Brain microvascular endothelial cell (primary cell): ENCODE measurements around the gene QSOX2.

Experiments used
- DNase-seq: peaks from one replicate; pipeline ENCODE4 v3.0.0-alpha.2; 2020
- H3K27ac ChIP-seq: fragments of 250-450 bp; sonication (Bioruptor Pico); 2 replicates; pipeline ENCODE4 v1.5.1; 2020; ENCODE audit warnings: mild to moderate bottlenecking, moderate library complexity
- H3K27me3 ChIP-seq: fragments of 250-450 bp; sonication (Bioruptor Pico); replicated peaks from 2 replicates; pipeline ENCODE4 v1.5.1; 2020; ENCODE audit warnings: mild to moderate bottlenecking
- H3K36me3 ChIP-seq: fragments of 250-450 bp; sonication (Bioruptor Pico); replicated peaks from 2 replicates; pipeline ENCODE4 v1.5.1; 2020; ENCODE audit warnings: mild to moderate bottlenecking
- H3K4me3 ChIP-seq: 2 replicates; pipeline ENCODE4 v1.5.1; 2011; ENCODE audit warnings: low read depth, mild to moderate bottlenecking, control low read depth, low read length, moderate library complexity
- CTCF ChIP-seq: IDR thresholded peaks from 2 replicates; pipeline ENCODE4 v1.5.1; 2011; ENCODE audit warnings: low read depth, mild to moderate bottlenecking, moderate library complexity, low read length, control low read depth, inconsistent platforms; ENCODE audit errors: missing control alignments
- in situ Hi-C: cut with HindIII; loops from 2 replicates; pipeline ENCODE4 v1.10.0; 2017; ENCODE audit warnings: low sequenced_read_pairs, low pct_ligation_motif_present

Gene QSOX2

DNA sequence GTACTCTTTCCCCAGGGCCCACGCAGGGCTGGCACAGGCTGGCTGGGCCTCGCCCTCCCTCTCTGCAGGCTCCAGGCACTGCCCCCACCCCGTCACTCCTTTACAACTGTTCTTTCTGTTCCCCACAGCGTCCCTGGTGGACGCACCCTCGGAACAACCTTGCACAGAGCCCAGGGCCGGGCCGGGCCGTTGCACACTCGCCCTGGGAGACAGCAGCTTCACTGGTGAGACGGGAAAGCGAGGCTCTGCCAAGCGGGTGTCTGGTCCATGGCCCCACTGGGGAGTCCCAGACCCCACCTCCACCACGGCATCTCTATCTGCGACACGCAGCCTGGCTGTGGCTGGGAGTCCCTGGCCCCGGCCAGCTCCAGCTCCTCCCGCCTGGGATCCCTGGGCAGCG, 18.4 kb upstream of the QSOX2 start:
- Histone ChIP-seq H3K27me3 (peaks cover 4% of the 10 kb centered on the region), H3K27ac (no peak overlapping the region), H3K4me3 (no peak overlapping the region), H3K36me3 (no peaks in the 10 kb centered on the region)
- no peak for DNase-seq
- in situ Hi-C loops: no loop called here
- peak; percentile 38 for TF ChIP-seq CTCF

DNA sequence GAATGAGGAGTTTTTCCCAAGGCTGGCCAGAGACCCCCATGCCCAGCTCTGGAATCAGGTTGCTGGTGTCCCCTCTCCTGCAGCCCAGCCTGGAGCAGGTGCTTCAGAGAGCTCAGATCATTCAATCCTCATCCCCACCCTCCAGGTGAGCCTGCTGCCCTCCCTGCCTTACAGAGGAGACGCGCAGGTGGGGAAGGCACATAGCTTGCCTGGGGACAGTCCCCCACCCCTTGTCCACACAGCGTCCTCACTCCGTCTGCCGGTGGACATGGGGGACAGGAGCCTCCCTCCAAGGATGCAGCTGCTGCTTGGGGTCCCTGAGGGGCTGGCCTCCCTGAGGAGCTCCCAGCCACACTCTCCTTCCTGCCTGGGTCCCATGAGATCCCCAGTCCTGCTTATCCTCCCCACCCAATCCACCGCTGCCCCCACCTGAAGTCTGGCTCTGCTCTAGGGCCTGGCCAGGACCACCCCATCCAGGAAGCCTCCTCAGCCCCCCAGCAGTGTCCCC, 17.1 kb upstream of the QSOX2 start:
- H3K36me3 ChIP-seq: no peaks in the 10 kb centered on the region
- no peak overlapping the region for H3K4me3 ChIP-seq
- in situ Hi-C loops: no loop called here
- no peaks in the 10 kb centered on the region for H3K27me3 ChIP-seq
- H3K27ac ChIP-seq: no peak overlapping the region
- DNase-seq: no peak
- TF ChIP-seq CTCF: no peak

DNA sequence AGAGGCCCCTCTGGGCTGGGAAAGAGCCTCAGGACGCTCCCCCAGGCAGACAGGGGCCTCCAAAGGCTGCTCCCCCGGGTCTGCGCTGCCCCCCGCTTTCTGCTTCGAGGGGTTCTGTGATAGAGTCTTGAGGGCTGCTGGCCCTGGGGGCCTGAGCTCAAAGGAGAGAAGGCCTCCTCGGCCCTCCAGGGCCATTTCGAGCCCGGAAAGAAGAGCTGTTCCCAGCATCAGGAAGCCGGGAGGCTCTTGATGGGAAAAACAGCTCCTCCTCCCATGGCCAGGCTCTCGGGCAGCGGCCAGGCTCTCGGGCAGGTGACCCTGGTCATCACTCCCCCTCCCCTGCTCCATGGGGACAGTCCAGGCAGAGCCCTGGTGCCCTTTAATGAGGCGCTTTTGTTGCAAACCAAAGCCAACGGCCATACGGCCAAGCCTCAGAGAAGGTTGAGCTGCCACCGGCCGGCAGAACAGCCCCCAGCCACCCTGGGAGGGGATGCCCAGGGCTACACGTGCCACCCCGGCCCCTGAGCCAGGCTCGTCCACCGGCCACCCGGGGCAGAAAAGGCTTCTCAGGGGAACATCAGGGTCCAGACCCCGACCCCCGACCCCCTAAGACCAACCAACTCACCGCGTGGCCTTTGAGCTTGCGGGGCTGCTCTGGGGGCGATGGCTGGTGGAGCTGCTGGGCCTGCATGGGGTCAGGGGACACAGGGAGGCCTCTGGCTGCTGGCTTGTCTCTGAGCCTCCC, 16.2 kb upstream of the QSOX2 start:
- Histone ChIP-seq H3K27me3 (no peaks in the 10 kb centered on the region), H3K4me3 (no peak overlapping the region), H3K27ac (no peak overlapping the region), H3K36me3 (no peaks in the 10 kb centered on the region)
- DNase-seq: no peak
- no peak for TF ChIP-seq CTCF
- in situ Hi-C loops: no loop called here

DNA sequence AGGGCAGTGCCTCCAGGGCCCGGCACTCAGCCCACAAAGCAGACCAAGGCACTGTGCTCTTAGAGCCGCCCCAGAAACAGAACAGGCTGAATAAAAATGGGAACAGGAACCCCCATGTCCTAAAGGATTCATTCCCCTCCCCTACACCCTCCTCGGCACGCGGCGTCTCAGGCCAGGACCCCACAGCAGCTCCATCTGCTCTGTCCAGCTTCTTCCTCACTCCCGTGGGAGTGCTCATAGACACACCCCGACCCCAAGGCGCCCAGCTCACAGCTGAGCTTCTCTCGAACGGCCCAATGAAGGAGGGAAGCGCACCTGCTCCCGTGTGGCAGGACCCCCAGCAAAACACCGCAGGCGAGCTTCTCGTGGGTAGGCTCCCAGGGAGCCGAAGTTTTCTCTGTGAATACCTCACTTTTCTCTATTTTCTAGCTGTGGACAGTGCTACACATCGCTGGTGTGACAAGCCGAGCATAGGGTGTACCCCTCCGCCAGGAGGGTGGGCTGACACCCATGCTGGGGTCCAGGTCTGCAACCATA, 15.4 kb upstream of the QSOX2 start:
- Histone ChIP-seq H3K27me3 (no peaks in the 10 kb centered on the region), H3K27ac (no peak overlapping the region), H3K4me3 (no peak overlapping the region), H3K36me3 (no peaks in the 10 kb centered on the region)
- TF ChIP-seq CTCF: no peak
- in situ Hi-C loops: no loop called here
- no peak for DNase-seq

- Histone ChIP-seq H3K36me3 (no peaks in the 10 kb centered on the region), H3K27ac (no peak overlapping the region), H3K27me3 (no peaks in the 10 kb centered on the region), H3K4me3 (no peak overlapping the region)
- no peak for TF ChIP-seq CTCF
- in situ Hi-C loops: no loop called here
- no peak for DNase-seq
Measured at GRCh38 chr9:136260521-136260920, 14.9 kb upstream of the QSOX2 start.
